ENCODE results near the gene RNF151. TPM values are rescaled to one million over a fixed set of nuclear protein-coding genes. Genes with fewer than 3 reads are reported as not detected.

RNF151 gene
- total and polyA plus RNA-seq, 2 of the 13 experiments (the other 11 are each of a cell fraction or from before 2014, with no cell fraction given) = not detected

GRCh38 chr16:1971796-1972489 lies 5.3 kb downstream of the RNF151 start, which contains the start of gene TBL3 (continued):
- TF ChIP-seq RERE (CRISPR knock-in tag; IDR thresholded peaks at IDR 0.05; ENCODE audit: low read depth) (0 out of 2 replicates have a peak, but pooled peaks have one; percentile 31), ARNT (IDR thresholded peaks at IDR 0.05) (no peak), RNF2 (conservative IDR thresholded peaks at IDR 0.05; ENCODE audit: low read depth) (peak; percentile 40; the same call in 1 of the 2 replicates), TMF1 (CRISPR knock-in tag; IDR thresholded peaks at IDR 0.05; ENCODE audit: low read depth) (0 out of 2 replicates have a peak, but pooled peaks have one; percentile 49), EED (CRISPR knock-in tag; IDR thresholded peaks at IDR 0.05) (peak; percentile 37; the same call in 1 of the 2 replicates), NR2F6 (IDR thresholded peaks at IDR 0.05) (no peak), NR2F6 (CRISPR knock-in tag; IDR thresholded peaks at IDR 0.05) (peak; percentile 83), SKI (IDR thresholded peaks at IDR 0.05; ENCODE audit: partially characterized antibody) (peak; percentile 47), ZNF672 (CRISPR knock-in tag; IDR thresholded peaks at IDR 0.05) (no peak), GATAD2A (CRISPR knock-in tag; IDR thresholded peaks at IDR 0.05) (peak; percentile 74), SUZ12 (IDR thresholded peaks at IDR 0.05; ENCODE audit: low read depth, low read length) (no peak; the same call in 1 of the 2 replicates), ESRRA (CRISPR knock-in tag; IDR thresholded peaks at IDR 0.05; ENCODE audit: low read depth) (peak; percentile 63; the same call in 1 of the 2 replicates), ZFP82 (CRISPR knock-in tag; IDR thresholded peaks at IDR 0.05; ENCODE audit: borderline replicate concordance) (no peak), HNRNPUL1 (IDR thresholded peaks at IDR 0.05; ENCODE audit: low read depth, low read length) (no peak), SMAD3 (CRISPR knock-in tag; IDR thresholded peaks at IDR 0.05) (peak; percentile 68; the same call in 1 of the 2 replicates), TFDP2 (CRISPR knock-in tag; IDR thresholded peaks at IDR 0.05) (peak; percentile 88), REL (CRISPR knock-in tag; conservative IDR thresholded peaks at IDR 0.05) (peak; percentile 78; the same call in 1 of the 2 replicates), ZNF501 (CRISPR knock-in tag; IDR thresholded peaks at IDR 0.05) (peak; percentile 93), ATM (IDR thresholded peaks at IDR 0.05; ENCODE audit: borderline replicate concordance) (no peak), STAT5B (CRISPR knock-in tag; IDR thresholded peaks at IDR 0.05) (peak; percentile 82; the same call in 1 of the 2 replicates)
- TF ChIP-seq, protein P1, sequence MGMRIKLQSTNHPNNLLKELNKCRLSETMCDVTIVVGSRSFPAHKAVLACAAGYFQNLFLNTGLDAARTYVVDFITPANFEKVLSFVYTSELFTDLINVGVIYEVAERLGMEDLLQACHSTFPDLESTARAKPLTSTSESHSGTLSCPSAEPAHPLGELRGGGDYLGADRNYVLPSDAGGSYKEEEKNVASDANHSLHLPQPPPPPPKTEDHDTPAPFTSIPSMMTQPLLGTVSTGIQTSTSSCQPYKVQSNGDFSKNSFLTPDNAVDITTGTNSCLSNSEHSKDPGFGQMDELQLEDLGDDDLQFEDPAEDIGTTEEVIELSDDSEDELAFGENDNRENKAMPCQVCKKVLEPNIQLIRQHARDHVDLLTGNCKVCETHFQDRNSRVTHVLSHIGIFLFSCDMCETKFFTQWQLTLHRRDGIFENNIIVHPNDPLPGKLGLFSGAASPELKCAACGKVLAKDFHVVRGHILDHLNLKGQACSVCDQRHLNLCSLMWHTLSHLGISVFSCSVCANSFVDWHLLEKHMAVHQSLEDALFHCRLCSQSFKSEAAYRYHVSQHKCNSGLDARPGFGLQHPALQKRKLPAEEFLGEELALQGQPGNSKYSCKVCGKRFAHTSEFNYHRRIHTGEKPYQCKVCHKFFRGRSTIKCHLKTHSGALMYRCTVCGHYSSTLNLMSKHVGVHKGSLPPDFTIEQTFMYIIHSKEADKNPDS (CRISPR knock-in tag; IDR thresholded peaks at IDR 0.05) = peak; percentile 73; the same call in 1 of the 2 replicates
- TF ChIP-seq, protein P2, sequence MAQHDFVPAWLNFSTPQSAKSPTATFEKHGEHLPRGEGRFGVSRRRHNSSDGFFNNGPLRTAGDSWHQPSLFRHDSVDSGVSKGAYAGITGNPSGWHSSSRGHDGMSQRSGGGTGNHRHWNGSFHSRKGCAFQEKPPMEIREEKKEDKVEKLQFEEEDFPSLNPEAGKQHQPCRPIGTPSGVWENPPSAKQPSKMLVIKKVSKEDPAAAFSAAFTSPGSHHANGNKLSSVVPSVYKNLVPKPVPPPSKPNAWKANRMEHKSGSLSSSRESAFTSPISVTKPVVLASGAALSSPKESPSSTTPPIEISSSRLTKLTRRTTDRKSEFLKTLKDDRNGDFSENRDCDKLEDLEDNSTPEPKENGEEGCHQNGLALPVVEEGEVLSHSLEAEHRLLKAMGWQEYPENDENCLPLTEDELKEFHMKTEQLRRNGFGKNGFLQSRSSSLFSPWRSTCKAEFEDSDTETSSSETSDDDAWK (CRISPR knock-in tag; IDR thresholded peaks at IDR 0.05) = no peak

Data from HepG2 (cell line).